GM12864 (cell line): ENCODE data around the gene EPS8L3.

Source experiments
- DNase-seq: peaks from one replicate; pipeline ENCODE4 v3.0.0-alpha.2; 2011; ENCODE audit warnings: low read depth
- H3K4me3 ChIP-seq: 2 replicates; pipeline ENCODE4 v1.5.1; 2011; ENCODE audit warnings: mild to moderate bottlenecking, low read depth, low read length, control low read depth
- CTCF ChIP-seq: IDR thresholded peaks from 2 replicates; pipeline ENCODE4 v1.5.1; 2011; ENCODE audit warnings: low read depth, mild to moderate bottlenecking, moderate library complexity, low read length, control low read depth, inconsistent platforms; ENCODE audit errors: missing control alignments

The EPS8L3 gene

DNA sequence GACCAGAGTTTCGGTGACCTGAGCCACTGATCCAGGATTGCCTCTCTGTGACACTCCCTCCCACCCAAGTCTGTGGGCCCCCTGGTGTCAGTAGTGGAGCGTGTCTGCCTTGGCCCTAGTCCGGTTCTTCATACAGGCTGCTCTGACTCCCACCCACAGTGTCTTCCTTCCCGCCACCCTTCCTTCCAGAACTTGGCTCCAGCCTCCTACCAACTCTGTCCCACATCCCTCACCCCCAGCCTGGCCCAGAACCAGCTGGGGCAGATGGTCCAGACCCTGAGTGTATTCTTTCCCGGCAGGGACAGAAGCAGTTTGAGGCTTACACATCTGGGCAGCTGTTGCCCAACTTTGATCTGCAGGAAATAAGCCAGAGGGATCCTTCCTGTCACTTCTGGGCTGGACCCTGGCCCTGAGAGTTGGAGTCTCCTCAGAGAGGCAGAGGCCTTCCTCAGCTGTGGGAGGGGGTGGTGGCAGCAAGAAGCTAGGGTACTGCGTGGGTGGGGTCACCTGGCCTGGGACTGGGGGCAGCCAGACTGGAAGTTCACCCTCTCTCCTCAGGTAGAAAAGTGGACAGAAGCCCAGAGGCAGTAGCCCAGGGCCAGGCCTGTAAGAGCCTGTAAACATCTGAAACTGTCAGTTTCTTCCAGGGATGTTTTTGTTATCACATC lies 43.1 kb upstream of the EPS8L3 start:
- no peak for DNase-seq
- TF ChIP-seq CTCF = no peak
- H3K4me3 ChIP-seq = no peak overlapping the region

DNA sequence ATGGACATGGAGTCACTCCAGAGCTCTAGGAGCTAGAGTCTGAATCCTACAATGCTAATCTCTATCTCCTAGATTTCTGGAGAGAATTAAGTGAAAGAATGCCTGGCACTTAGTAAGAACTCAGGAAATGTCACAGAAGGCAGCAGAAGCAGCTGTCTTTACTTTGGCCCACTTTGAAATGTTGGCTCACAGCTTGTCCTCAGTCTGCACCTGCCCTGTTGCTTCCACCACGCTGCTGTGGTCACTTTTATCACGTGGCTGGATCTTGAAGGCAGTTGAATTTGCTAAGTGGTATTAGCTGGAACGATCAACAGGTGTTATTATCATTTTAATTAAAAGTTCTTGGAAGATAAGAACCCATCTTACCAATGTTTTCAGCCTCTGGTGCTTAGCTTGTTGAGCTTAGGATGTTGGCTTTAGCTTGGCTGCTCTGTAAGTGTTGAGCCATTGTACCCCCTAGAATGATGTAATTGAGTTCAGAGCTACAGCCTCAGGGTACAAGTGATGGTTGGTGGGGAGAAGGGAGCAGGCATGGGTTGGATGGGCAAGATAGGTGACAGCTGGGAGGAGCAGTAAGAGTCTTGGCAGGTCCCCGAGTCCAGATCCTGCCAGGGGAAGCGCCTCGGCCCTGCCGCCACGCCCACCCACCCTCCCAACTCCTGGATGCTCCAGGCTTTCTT lies 41.9 kb upstream of the EPS8L3 start:
- no peak for DNase-seq
- no peak for TF ChIP-seq CTCF
- H3K4me3 ChIP-seq = no peak overlapping the region

- no peak for DNase-seq
- no peak overlapping the region for H3K4me3 ChIP-seq
- no peak for TF ChIP-seq CTCF
These were observed 40.9 kb upstream of the EPS8L3 start for GRCh38 chr1:109804660-109805059.

DNA sequence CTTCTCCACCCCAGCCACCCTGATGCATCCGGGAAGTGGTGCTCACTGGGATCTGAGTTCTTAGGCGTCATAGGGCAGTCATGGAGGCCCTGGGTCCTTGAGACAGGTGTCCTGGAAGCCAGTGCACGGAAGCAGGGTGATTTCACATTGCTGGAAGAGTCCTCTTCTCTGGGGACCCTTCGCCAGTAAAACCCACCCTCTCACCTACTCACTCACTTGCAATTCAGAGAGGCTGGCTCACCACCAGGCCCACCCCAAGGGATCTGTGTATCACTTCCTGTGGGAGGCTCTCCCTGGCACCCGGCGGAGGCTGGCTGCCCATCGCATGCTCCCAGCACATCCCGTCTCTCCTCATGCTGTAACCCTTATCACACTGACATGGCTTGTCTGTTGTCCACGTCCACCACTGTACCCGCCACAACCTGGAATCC lies 40.2 kb upstream of the EPS8L3 start:
- no peak for DNase-seq
- H3K4me3 ChIP-seq = no peak overlapping the region
- no peak for TF ChIP-seq CTCF

- H3K4me3 ChIP-seq = no peak overlapping the region
- TF ChIP-seq CTCF = no peak
- DNase-seq = no peak
These were observed 39.3 kb upstream of the EPS8L3 start for GRCh38 chr1:109802901-109803561.

DNA sequence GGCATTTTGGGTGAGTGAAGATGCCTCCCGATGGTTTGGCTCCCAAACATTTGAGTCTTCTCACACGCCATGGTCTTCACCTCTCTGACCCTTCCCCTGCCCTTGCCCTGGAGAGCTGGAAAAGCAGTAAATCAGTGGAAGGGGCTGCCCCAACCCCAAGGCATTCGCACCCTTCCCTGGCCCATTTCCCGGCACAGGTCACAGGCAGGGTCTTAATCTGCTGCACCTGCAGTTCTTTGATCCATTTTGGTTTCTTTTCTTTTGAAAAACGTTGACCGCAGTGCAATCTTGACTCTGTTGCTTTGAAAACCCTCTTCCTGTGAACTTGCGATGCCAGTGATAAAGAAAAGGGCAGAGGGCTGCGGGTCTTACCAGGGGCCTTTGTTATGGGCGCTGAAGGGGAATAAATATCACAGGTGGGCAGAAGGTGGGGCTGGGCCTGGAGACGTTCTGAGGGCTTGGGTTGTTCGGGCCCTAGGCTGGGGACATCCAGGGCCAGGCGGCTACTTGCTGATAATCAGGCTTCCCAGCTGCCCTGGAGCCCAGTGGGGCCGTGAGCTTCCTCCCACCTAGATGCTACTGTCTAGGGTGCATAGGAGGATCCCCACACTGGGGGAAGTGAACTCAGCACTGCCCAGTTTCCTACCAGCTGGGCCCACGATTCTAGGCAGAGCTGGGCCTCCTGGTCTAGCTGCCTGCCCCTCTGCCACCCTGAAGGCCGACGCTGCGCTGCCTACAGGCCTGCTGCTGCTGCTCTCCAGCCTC lies 38.6 kb upstream of the EPS8L3 start:
- no peak overlapping the region for H3K4me3 ChIP-seq
- DNase-seq = no peak
- TF ChIP-seq CTCF = no peak
